Measurements from ENCODE around the gene ITCH. TPM values are rescaled to one million over a fixed set of nuclear protein-coding genes. Genes with fewer than 3 reads are reported as not detected.
"Not testable (repeated sequence)": the region's sequence is repeated elsewhere in the genome, so short reads cannot be mapped to it uniquely, and the experiment has no call there.

ITCH gene
- total RNA-seq, 4 donors from 2014 or later: 40.7 to 59.3 (median 45.9) TPM

GRCh38 chr20:34403063-34403827, 40.2 kb downstream of the ITCH start:
- no peak for TF ChIP-seq CTCF (IDR thresholded peaks at IDR 0.05)
- no peak for TF ChIP-seq POLR2A (IDR thresholded peaks at IDR 0.05)
- WGBS, 2 donors: 80 to 83% methylated on average over 4 of the region's 4 CpGs
- intact Hi-C loops (cut with DNase I; ENCODE audit: low total_unique reads): no loop called here
- no peak overlapping the region for H3K4me3 ChIP-seq (ENCODE audit: low read depth, poor library complexity, severe bottlenecking)
- no peak for DNase-seq (ENCODE audit: low spot score in 2 of 2)

- no peak for DNase-seq (ENCODE audit: low spot score in 2 of 2)
- 77 to 89% methylated on average over 1 of the region's 1 CpG for WGBS, 2 donors
- H3K4me3 ChIP-seq (ENCODE audit: low read depth, poor library complexity, severe bottlenecking): no peak overlapping the region
- intact Hi-C loops (cut with DNase I; ENCODE audit: low total_unique reads): no loop called here
- TF ChIP-seq POLR2A (IDR thresholded peaks at IDR 0.05): no peak
- TF ChIP-seq CTCF (IDR thresholded peaks at IDR 0.05): no peak
Measured at GRCh38 chr20:34403908-34404307, 40.8 kb downstream of the ITCH start.

GRCh38 chr20:34404803-34405202, 41.7 kb downstream of the ITCH start:
- 100% methylated on average over 1 of the region's 1 CpG for WGBS, 2 donors
- H3K4me3 ChIP-seq (ENCODE audit: low read depth, poor library complexity, severe bottlenecking): no peak overlapping the region
- DNase-seq (ENCODE audit: low spot score in 2 of 2): no peak
- TF ChIP-seq CTCF (IDR thresholded peaks at IDR 0.05): no peak
- TF ChIP-seq POLR2A (IDR thresholded peaks at IDR 0.05): no peak
- intact Hi-C loops (cut with DNase I; ENCODE audit: low total_unique reads): no loop called here

- intact Hi-C loops (cut with DNase I; ENCODE audit: low total_unique reads); DNase-seq (ENCODE audit: low spot score in 2 of 2); H3K4me3 ChIP-seq (ENCODE audit: low read depth, poor library complexity, severe bottlenecking): not testable (repeated sequence)
- 87 to 91% methylated on average over 10 of the region's 10 CpGs for WGBS, 2 donors
Measured at GRCh38 chr20:34405247-34405651, 42.2 kb downstream of the ITCH start.

- DNase-seq (ENCODE audit: low spot score in 2 of 2); H3K4me3 ChIP-seq (ENCODE audit: low read depth, poor library complexity, severe bottlenecking): not testable (repeated sequence)
- intact Hi-C loops (cut with DNase I; ENCODE audit: low total_unique reads): loop anchor here (2.0 kb wide), 1 partner anchor 15 kb away; no protein-coding TSS in a partner anchor
- WGBS, 2 donors: 86 to 97% methylated on average over 3 of the region's 3 CpGs
Measured at GRCh38 chr20:34405942-34406341, 42.9 kb downstream of the ITCH start.

- no peak for TF ChIP-seq POLR2A (IDR thresholded peaks at IDR 0.05)
- no peak for TF ChIP-seq CTCF (IDR thresholded peaks at IDR 0.05)
- WGBS, 2 donors: 86 to 87% methylated on average over 9 of the region's 9 CpGs
- H3K4me3 ChIP-seq (ENCODE audit: low read depth, poor library complexity, severe bottlenecking): no peak overlapping the region
- intact Hi-C loops (cut with DNase I; ENCODE audit: low total_unique reads): loop anchor here (2.0 kb wide), 1 partner anchor 13 kb away; no protein-coding TSS in a partner anchor
- no peak for DNase-seq (ENCODE audit: low spot score in 2 of 2)
Measured at GRCh38 chr20:34407962-34408474, 44.9 kb downstream of the ITCH start.

GRCh38 chr20:34410336-34410735, 47.3 kb downstream of the ITCH start:
- no peak for DNase-seq (ENCODE audit: low spot score in 2 of 2)
- no peak overlapping the region for H3K4me3 ChIP-seq (ENCODE audit: low read depth, poor library complexity, severe bottlenecking)
- intact Hi-C loops (cut with DNase I; ENCODE audit: low total_unique reads): no loop called here
- 70 to 76% methylated on average over 6 of the region's 6 CpGs for WGBS, 2 donors
- no peak for TF ChIP-seq POLR2A (IDR thresholded peaks at IDR 0.05)
